ENCODE results near the gene DCDC2C. TPM values are rescaled to one million over a fixed set of nuclear protein-coding genes. Genes with fewer than 3 reads are reported as not detected.

Gene DCDC2C
- polyA plus RNA-seq, 3 donors: not detected

- no peak for DNase-seq
- no peaks in the 10 kb centered on the region for H3K4me1 ChIP-seq (ENCODE audit: control insufficient read depth in 1 of 2, insufficient read depth in 2 of 2, low read length in 2 of 2)
- Mint-ChIP-seq H3K36me3 (no peaks in the 10 kb centered on the region), H3K4me3 (no peak overlapping the region), H3K4me1 (peaks cover 3% of the 10 kb centered on the region), H3K27ac (no peak overlapping the region), H3K9me3 (peaks cover 0 to 2% (median 0%) of the 10 kb centered on the region in 7 donors), H3K27me3 (ENCODE audit: low read depth in 3 of 3) (peaks cover 1 to 11% (median 3%) of the 10 kb centered on the region in 3 donors)
- H3K9ac ChIP-seq (ENCODE audit: insufficient read depth, low read length, poor library complexity, severe bottlenecking): no peak overlapping the region
- H2AFZ ChIP-seq (ENCODE audit: insufficient read depth, low read depth, low read length, poor library complexity, severe bottlenecking): no peak overlapping the region
- H3K4me3 ChIP-seq (replicated peaks in 1 of 3; ENCODE audit: low read depth in 2 of 3, low read length in 3 of 3): no peak overlapping the region
- no peaks in the 10 kb centered on the region for H3K36me3 ChIP-seq (replicated peaks in 1 of 2; ENCODE audit: control insufficient read depth in 1 of 2, insufficient read depth in 2 of 2, low read length in 2 of 2)
- no peaks in the 10 kb centered on the region for H3K27me3 ChIP-seq (ENCODE audit: control insufficient read depth in 2 of 2, insufficient read depth in 2 of 2, low read length in 2 of 2)
- no peak overlapping the region for H3K27ac ChIP-seq (ENCODE audit: low read depth in 1 of 2, low read length in 2 of 2)
- WGBS (ENCODE audit: insufficient coverage): 91% methylated on average over 7 of the region's 7 CpGs
- H3K79me2 ChIP-seq (ENCODE audit: insufficient read depth, low read length): no peaks in the 10 kb centered on the region
- no peaks in the 10 kb centered on the region for H4K20me1 ChIP-seq (ENCODE audit: insufficient read depth, low read length)
- H3K9me3 ChIP-seq (replicated peaks in 1 of 2; ENCODE audit: control insufficient read depth in 1 of 2, insufficient read depth in 1 of 2, low read length in 2 of 2): no peaks in the 10 kb centered on the region
- TF ChIP-seq, protein P1, sequence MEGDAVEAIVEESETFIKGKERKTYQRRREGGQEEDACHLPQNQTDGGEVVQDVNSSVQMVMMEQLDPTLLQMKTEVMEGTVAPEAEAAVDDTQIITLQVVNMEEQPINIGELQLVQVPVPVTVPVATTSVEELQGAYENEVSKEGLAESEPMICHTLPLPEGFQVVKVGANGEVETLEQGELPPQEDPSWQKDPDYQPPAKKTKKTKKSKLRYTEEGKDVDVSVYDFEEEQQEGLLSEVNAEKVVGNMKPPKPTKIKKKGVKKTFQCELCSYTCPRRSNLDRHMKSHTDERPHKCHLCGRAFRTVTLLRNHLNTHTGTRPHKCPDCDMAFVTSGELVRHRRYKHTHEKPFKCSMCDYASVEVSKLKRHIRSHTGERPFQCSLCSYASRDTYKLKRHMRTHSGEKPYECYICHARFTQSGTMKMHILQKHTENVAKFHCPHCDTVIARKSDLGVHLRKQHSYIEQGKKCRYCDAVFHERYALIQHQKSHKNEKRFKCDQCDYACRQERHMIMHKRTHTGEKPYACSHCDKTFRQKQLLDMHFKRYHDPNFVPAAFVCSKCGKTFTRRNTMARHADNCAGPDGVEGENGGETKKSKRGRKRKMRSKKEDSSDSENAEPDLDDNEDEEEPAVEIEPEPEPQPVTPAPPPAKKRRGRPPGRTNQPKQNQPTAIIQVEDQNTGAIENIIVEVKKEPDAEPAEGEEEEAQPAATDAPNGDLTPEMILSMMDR (IDR thresholded peaks at IDR 0.05): no peak
- H3K4me2 ChIP-seq (replicated peaks; ENCODE audit: extremely low read depth, low read length, poor library complexity, severe bottlenecking): no peak overlapping the region
- intact Hi-C loops (cut with micrococcal nuclease): no loop called here
Observed at GRCh38 chr2:3731829-3732228, 28.5 kb downstream of the DCDC2C start.

GRCh38 chr2:3736112-3736511, 32.7 kb downstream of the DCDC2C start:
- Histone ChIP-seq H3K79me2 (ENCODE audit: insufficient read depth, low read length) (no peaks in the 10 kb centered on the region), H3K4me1 (ENCODE audit: control insufficient read depth in 1 of 2, insufficient read depth in 2 of 2, low read length in 2 of 2) (no peaks in the 10 kb centered on the region), H3K27ac (ENCODE audit: low read depth in 1 of 2, low read length in 2 of 2) (no peak overlapping the region), H3K9ac (ENCODE audit: insufficient read depth, low read length, poor library complexity, severe bottlenecking) (no peak overlapping the region), H3K4me3 (replicated peaks in 1 of 3; ENCODE audit: low read depth in 2 of 3, low read length in 3 of 3) (no peak overlapping the region), H2AFZ (ENCODE audit: insufficient read depth, low read depth, low read length, poor library complexity, severe bottlenecking) (no peak overlapping the region), H3K36me3 (replicated peaks in 1 of 2; ENCODE audit: control insufficient read depth in 1 of 2, insufficient read depth in 2 of 2, low read length in 2 of 2) (no peaks in the 10 kb centered on the region), H3K27me3 (ENCODE audit: control insufficient read depth in 2 of 2, insufficient read depth in 2 of 2, low read length in 2 of 2) (no peaks in the 10 kb centered on the region), H3K4me2 (replicated peaks; ENCODE audit: extremely low read depth, low read length, poor library complexity, severe bottlenecking) (no peak overlapping the region), H3K9me3 (replicated peaks in 1 of 2; ENCODE audit: control insufficient read depth in 1 of 2, insufficient read depth in 1 of 2, low read length in 2 of 2) (no peaks in the 10 kb centered on the region), H4K20me1 (ENCODE audit: insufficient read depth, low read length) (no peaks in the 10 kb centered on the region)
- TF ChIP-seq, protein P1 (IDR thresholded peaks at IDR 0.05): no peak
- H3K27me3 Mint-ChIP-seq (ENCODE audit: low read depth in 3 of 3): peaks cover 0 to 9% (median 1%) of the 10 kb centered on the region in 3 donors
- H3K4me3 Mint-ChIP-seq: no peak overlapping the region
- no peaks in the 10 kb centered on the region for H3K36me3 Mint-ChIP-seq
- H3K4me1 Mint-ChIP-seq: no peaks in the 10 kb centered on the region
- no peak overlapping the region for H3K27ac Mint-ChIP-seq
- intact Hi-C loops (cut with micrococcal nuclease): no loop called here
- DNase-seq: no peak
- WGBS (ENCODE audit: insufficient coverage): 90% methylated on average over 5 of the region's 7 CpGs
- H3K9me3 Mint-ChIP-seq: no peaks in the 10 kb centered on the region

Data from CD14-positive monocyte (primary cell).